Fibroblast of skin of back (primary cell): ENCODE results near the gene B3GALT4.
"Not testable (repeated sequence)": the region's sequence is repeated elsewhere in the genome, so short reads cannot be mapped to it uniquely, and the experiment has no call there.

Source experiments
- DNase-seq: peaks from one replicate; pipeline ENCODE4 v3.0.0-alpha.2; 2013

B3GALT4 gene

DNA sequence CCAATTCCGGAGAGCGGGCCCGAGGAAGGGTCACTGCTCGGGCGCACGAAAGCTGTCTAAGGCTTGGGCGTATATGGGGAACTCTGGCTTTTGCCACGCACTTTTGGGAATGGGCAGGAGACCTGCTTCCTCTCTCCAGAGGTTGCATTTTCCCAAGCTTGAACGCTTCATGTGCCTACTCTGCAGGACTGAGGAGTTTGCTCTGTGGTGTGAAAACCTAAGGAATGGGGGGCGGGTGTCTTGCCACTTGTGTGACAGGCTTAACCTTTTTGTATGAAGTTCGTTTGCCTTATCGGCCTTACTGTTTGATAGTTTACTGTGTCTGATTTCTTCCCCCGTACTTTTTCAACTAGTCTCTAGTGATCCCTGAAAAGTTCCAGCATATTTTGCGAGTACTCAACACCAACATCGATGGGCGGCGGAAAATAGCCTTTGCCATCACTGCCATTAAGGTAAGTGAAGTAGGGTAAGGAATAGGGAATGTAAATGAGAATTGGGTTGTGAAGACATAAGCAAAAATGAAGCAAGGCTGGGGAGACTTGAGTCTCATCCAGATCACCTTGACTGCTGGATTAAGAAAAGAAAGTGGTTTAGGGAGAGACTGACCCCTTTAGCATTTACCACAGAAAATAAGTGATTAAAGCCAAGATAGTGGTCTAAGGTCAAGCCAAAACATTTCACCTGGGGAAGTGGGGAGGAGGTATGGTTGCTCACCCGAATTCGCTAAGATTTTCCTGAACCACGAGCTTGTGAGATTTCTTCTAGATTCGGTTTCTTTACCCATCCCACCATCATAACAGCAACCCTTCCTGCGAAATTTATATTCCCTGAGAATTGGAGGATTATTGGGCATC lies 4.4 kb upstream of the B3GALT4 start:
- DNase-seq, result no peak

DNA sequence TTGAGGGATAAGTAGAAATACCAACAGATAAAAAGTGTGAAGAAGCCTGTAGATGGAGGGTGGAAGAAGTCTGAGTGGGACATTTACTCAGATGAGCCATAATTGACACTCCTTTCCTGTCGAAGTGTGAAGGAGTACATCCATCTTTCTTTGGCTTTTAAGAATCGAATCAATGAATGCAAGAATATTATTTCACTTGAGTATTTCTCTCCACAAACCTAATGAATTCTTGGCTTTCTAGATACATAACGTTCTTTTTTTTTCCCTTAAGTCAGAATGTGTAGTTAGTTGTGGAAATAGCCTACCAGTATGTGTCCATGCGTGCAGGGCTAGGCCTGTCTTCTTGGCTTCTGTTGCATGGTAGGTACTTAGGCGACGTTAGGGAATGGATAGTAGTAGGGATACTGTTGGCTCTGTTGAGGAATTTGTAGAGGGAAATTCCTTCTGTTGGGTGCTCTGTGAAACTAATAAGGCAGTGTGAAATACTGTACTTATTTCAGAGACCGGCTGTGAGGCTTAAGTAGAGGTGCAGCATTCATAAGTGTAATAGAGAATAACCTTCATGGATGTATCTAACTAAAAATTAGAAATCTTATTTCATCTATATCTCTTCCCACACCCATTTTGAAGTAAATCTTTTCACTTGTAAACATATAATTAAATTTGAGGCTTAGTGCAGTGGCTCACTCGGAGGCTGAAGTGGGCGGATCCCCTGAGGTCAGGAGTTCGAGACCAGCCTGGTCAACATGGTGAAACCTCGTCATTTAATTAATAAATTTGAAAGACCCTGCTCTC lies 3.6 kb upstream of the B3GALT4 start:
- no peak for DNase-seq

DNA sequence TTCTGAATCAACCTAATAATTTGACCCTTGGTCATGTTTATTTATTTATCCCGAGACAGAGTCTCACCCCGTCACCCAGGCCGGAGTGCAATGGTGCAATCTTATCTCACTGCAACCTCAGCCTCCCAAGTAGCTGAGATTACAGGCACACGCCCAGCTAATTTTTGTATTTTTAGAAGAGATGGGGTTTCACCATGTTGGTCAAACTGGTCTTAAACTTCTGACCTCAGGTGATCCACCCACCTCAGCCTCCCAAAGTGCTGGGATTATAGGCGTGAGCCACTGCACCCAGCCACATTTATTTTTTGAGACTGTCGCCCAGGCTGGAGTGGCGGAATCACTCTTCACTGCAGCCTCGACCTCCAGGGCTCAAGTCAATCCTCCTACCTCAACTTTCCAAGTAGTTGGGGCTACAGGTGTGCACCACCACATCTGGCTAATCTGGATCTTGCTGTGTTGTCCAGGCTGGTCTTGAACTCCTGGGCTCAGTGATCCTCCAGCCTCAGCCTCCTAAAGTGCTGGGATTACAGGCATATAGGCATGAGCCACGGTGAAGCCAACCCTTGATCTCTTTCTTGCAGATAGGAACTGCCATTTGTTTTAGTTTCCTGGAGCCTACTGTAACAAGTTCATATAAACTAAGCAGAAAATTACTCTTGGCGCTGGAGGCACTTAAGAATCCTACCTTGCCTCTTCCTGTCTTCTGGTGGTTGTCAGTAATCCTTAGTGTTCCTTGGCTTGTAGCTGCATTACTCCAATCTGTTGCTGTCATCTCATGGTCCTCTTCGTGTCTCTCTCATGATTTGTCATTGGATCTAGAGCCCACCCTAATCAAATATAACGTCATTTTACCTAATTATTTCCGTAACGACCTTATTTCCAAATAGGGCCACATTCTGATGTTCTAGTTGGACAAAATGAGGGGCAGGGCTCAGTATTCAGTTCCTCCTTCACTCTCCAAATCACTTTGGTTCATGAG lies 2.7 kb upstream of the B3GALT4 start:
- DNase-seq, result no peak

DNA sequence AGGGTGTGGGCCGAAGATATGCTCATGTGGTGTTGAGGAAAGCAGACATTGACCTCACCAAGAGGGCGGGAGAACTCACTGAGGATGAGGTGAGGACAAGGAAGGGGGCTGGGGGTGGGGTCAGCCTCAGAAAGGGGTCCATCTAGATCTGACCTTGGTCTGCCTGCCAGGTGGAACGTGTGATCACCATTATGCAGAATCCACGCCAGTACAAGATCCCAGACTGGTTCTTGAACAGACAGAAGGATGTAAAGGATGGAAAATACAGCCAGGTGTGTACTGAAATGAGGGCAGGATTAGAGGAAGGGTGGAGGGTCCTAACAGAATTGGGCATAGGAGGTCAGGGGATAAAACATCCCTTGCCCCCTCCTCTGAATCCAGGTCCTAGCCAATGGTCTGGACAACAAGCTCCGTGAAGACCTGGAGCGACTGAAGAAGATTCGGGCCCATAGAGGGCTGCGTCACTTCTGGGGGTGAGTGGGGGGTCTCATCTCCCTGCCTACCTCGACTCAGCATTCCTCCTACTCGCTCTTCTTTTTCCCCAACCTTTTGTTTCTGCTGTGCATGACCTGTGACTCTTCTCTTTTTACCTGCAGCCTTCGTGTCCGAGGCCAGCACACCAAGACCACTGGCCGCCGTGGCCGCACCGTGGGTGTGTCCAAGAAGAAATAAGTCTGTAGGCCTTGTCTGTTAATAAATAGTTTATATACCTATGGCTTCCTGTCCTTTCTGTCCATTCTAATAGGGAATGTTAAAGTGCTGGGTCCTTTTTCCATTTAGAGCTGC lies 935 bp upstream of the B3GALT4 start:
- DNase-seq, result not testable (repeated sequence)

DNA sequence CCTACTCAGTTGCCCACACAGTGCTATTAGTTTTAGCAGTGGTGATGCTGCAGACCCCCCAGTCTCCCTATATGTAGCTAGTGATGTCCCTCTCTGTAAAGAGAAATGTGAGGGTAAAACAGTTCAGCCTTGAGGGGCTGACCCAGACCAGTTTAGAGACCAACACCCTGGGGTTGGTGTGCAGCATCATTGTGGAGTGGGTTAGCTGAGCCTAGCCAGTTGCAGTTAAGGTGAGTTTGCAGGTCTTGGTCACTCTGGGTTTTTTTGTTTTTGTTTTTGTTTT lies 401 bp upstream of the B3GALT4 start:
- DNase-seq, result no peak

DNA sequence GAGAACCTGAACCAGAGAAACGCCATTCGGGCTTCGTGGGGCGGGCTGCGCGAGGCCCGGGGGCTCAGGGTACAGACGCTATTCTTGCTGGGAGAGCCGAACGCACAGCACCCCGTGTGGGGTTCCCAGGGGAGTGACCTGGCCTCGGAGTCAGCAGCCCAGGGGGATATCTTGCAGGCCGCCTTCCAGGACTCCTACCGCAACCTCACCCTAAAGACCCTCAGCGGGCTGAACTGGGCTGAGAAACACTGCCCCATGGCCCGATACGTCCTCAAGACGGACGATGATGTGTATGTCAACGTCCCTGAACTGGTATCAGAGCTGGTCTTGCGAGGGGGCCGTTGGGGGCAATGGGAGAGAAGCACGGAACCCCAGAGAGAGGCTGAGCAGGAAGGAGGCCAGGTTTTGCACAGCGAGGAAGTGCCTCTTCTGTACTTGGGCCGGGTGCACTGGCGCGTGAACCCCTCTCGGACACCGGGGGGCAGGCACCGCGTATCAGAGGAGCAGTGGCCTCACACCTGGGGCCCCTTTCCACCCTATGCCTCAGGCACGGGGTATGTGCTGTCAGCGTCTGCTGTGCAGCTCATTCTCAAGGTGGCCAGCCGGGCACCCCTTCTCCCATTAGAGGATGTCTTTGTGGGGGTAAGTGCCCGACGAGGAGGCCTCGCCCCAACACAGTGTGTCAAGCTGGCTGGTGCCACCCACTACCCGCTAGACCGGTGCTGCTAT lies 904 bp downstream of the B3GALT4 start:
- DNase-seq, result no peak

DNA sequence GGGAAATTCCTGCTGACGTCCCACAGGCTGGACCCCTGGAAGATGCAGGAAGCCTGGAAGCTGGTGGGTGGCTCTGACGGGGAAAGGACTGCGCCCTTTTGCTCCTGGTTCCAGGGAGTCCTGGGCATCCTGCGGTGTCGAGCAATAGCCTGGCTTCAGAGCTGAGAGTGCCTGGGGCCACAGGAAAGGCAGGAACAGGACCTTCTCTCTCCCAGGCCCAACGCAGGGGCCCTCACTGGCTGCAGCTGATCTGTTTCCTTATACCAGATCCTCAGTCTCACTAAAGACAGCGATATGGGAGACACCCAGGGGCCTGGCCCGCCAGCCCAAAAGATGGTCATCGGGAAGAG lies 1.4 kb downstream of the B3GALT4 start:
- no peak for DNase-seq

DNA sequence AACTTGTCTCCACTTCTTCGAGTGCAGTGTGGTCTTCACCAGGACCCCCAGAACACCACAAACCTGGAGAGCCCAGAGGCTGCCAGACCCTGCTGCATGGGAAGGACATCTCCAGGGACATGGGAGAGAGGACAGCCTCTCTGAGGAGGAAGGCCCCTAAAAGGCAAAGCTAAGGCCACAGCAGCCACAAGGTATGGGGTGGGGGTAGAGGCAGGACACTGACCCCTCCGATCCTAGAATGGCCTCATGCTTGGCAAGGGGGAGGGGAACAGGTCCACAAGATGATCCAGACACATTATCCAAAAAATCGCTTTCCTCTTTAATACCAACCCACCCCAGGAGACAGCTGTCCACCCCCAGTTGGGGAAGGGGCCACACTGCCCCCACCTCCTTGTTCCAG lies 1.9 kb downstream of the B3GALT4 start:
- no peak for DNase-seq

DNA sequence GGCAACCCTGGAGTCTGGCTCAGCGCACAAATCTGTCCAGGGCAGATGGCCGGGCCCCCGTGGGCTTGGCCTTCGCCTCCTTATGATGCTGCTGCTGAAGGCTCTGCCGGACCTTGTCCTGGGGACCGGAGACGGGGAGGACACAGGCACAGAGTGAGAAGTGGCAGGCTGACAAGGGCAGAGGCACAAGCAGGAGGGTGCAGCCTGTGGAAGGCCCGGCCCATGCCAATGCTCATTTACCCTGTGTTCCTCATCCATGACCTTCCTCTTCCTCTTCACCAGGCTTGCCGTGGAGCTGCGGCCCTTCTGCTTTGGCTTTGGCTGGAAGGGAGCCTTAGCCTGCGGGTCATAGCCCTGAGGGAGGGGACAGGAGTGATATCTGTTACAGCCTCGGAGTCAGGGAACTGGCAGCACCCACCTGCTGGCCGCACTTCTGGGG lies 2.4 kb downstream of the B3GALT4 start:
- no peak for DNase-seq

DNA sequence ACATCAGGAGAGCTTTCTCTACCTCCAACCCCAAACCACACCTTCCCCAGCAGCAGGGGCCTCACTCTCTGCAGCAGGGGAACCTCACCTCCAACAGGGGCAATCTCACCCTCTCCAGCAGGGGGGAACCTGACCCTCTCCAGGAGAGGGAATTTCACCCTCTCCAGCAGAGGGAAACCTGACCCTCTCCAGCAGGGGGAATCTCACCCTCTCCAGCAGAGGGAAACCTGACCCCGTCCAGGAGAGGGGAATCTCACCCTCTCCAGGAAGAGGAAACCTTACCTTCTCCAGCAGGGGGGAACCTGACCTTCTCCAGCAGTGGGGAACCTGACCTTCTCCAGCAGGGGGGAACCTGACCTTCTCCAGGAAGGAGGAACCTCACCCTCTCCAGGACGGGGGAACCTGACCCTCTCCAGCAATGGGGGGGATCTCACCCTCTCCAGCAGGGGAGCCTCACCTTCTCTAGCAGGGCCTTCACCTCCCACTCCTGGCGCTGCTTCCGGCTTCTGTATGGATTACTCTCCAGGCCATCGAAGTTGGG lies 3.1 kb downstream of the B3GALT4 start:
- peak; percentile 57 for DNase-seq

DNA sequence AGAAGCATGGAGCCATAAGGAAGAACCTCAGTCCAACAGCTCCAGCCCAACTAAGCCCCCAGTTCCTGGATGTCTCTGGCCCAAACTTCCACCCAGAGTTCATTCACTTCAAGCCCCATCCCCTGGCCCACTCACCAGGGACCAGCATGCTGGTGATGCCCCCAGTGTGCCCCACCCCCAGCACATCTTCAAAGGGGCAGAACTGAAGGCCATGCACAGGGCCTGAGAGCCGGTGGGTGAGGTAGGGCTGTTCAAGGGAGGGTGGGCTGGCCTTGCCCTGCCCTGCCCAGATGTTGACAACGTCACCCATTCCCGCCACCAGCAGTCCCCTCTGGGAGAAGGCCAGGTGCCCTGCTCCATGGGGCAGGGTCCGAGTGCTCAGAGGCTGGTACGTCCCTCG lies 3.6 kb downstream of the B3GALT4 start:
- DNase-seq, result no peak

DNA sequence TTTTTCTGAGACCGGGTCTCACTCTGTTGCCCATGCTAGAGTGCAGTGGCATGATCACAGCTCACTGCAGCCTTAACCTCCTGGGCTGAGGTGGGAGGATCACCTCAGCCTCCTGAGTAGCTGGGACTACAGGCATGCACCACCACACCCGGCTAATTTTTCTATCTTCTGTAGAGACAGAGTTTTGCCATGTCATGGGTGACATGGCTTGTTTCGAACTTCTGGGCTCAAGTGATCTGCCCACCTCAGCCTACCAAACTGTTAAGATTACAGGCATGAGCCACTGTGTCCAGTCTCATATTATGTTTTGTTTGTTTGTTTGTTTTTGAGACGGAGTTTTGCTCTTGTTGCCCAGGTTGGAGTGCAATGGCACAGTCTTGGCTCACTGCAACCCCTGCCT lies 8.3 kb downstream of the B3GALT4 start:
- not testable (repeated sequence) for DNase-seq

DNA sequence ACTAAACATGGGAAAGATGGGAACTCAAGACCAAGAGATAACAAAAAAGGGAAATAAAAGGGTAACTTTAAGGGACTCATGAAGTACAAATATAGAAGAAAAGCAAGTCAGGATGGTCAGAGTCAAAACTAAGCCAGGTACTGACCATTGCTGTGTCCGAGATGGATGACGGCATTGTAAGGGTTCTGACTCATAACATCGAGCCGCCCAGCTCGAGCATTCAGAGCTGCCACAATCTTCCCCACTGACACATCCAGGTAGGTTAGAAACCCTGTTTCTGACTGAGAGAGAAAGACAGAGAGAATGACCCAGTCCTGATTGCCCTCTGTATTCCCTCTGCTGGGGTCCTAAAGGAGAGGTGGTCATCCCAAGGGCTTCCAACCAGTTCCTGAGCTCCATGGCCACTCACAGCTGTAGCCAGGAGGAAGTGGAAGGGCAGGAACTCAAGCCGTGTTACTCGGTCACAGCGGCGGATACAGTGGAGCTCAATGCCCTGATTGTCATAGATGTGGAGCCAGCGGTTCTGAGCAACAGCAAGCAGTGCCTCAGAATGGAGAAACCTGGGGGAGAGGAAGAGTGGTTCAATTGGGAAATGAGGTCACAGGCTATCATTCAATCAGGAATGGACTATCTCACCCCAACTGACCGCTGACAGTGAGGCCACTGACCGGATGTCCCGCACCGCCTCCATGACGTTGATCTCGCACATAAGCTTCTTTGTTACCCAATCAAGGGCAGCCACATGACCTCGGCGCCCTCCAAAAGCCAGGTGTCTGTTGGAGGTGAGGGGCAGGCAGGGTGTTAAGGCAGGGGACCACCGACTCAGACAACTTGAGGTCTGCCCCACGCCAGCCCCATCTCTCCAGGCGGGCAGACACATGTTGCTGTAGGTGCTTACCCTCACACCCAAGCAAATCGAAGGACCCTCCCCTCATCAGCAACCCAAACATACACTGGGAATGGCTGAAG lies 10.3 kb downstream of the B3GALT4 start:
- DNase-seq, result no peak

DNA sequence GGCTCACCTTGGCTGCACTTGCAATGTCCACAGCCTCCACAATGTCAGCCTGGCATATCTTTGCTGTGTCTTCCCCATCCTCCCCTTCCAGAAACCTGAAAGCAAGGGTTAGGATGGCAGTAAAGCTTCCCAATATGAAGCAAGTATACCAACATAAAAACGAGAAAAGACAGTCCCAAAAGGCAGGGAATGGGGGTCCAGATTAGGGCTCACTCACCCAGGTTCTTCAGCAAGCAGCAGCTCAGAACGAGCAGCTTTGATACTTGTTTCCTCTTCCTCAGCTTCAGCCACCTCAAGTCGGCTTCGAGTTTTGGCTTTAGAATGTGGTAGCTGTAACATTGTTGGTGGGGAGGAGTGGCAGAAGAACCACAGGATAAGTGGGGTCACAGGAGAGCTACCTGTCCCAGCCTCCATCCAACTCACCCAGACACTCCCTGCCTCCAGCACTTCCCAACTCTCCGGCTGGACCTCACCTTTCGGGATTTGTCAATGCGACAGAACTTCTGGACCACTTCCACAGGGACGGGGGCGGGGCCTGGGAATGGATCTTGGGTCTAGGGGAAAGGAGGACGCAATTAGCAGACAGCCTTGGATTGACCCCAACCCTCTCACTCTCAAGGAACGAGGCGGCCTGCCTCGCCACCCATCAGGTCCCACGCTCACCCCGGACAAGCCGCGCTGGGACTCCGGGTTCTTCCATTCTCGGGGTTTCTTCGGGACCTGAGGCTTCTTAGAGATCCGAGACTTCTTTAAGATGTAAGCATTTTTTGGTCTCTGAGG lies 11.4 kb downstream of the B3GALT4 start:
- DNase-seq, result no peak

DNA sequence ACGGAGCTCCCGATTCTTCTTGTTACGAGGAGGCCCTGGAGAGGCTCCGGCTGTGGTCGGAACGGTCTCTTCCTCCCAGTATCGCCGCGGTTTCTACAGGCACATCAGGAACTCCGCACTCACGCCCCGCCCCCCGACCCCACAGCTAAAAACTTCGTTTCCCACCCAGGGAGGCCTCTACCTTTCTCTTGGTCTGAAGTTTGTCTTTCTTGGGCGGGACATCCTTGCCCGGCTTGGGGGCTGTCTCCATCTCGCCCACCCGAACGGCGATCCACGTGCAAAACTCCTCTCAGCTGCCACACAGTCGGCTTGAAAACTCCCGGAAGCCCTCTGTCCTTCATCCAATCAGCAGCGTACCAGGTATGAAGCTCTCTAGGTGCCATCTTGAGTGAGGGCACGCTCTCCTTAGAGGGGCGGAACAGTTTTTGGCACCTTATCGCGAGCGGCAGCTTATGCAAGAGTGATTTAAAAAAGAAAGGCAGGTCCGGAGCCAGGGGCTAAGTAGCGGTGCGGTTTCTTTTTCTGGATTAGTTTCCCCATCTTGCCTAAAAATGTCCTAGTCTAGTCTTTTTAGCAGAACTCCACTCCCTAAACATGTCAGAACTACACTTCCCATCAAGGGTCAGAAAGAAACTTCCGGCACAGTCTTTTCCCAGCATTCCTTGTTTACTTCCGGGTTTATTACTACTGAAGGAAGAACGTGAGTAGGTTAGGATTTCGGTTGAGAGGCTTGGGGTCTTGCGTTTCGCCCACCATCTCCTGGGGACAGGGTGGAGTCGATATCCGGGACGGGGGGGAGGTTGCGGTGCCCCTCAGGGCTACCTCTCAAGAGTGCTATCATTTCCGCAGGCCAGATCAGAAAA lies 12.2 kb downstream of the B3GALT4 start, which contains the start of the genes PFDN6 and WDR46:
Gene PFDN6, plus strand, starts transcription at position 681 of the 863 bp plus-strand sequence. CDS start 256 bp downstream, outside the sequence.
Gene WDR46, minus strand, starts transcription at position 319 of the 863 bp plus-strand sequence. Its CDS starts 69 bp downstream, at position 250.
- peak; percentile 94 for DNase-seq

DNA sequence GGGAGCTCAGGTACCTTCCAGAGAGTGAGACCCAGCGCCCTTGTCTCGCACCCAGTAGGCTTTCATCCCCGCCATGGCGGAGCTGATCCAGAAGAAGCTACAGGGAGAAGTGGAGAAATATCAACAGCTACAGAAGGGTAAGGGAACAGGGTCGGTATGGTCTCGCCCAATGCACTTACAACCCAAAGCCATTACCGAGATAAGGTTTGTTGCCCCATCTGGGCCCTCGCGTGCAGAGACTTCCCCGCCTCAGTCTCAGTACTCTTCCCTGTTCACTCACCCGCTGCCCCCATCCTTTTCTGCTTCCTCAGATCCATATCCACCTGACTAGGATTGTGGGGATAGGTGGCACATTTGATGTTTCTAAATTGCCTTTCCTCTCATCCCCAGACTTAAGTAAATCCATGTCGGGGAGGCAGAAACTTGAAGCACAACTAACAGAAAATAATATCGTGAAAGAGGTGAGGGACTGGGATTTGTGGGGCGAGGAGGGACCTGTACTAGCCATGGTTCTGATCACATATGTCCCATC lies 12.9 kb downstream of the B3GALT4 start:
- DNase-seq, result no peak

DNA sequence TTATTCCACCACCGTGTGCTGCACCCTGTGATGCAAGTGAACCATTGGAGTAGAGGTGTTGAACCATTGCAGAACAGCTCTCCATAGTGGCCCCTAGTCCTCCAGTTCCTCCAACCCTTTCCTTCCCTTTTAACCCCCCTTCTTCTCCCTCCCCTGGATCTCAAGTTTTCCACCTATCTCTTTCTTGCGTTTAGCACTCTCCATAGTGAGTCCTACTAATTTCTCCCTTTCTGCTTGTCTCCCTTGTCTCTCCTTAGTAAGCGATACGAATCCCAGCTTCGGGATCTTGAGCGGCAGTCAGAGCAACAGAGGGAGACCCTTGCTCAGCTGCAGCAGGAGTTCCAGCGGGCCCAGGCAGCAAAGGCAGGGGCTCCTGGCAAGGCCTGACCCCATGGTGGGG lies 13.5 kb downstream of the B3GALT4 start:
- no peak for DNase-seq
